GM18517 (cell line): ENCODE results near the gene RAPGEF4.
A peak's percentile ranks its signal among the peaks of the same experiment; 100 is the strongest.
"Not testable (repeated sequence)": the region's sequence is repeated elsewhere in the genome, so short reads cannot be mapped to it uniquely, and the experiment has no call there.

Experiments used
- ATAC-seq: cut with Tn5 transposase; IDR thresholded peaks from one replicate; pipeline ENCODE4 v1.9.1; 2021; ENCODE audit warnings: mild to moderate bottlenecking, moderate library complexity; ENCODE audit not compliant: unreplicated experiment

RAPGEF4 gene

GRCh38 chr2:173087214-173087581, 351.6 kb downstream of the RAPGEF4 start:
- ATAC-seq = no peak

GRCh38 chr2:173087793-173088496, 352.3 kb downstream of the RAPGEF4 start:
- no peak for ATAC-seq

GRCh38 chr2:173090276-173090877, 354.7 kb downstream of the RAPGEF4 start:
- ATAC-seq = no peak

- ATAC-seq = no peak
Observed at GRCh38 chr2:173090973-173091660, 355.5 kb downstream of the RAPGEF4 start.

- no peak for ATAC-seq
Observed at GRCh38 chr2:173091910-173092309, 356.3 kb downstream of the RAPGEF4 start.

GRCh38 chr2:173092844-173093402, 357.3 kb downstream of the RAPGEF4 start:
- no peak for ATAC-seq

- ATAC-seq = not testable (repeated sequence)
Observed at GRCh38 chr2:173093617-173094016, 358.0 kb downstream of the RAPGEF4 start.

- no peak for ATAC-seq
Observed at GRCh38 chr2:173094731-173095130, 359.1 kb downstream of the RAPGEF4 start.

- ATAC-seq = no peak
Observed at GRCh38 chr2:173095356-173095755, 359.7 kb downstream of the RAPGEF4 start.

GRCh38 chr2:173099271-173099670, 363.6 kb downstream of the RAPGEF4 start:
- ATAC-seq = no peak

GRCh38 chr2:173099804-173100203, 364.2 kb downstream of the RAPGEF4 start:
- no peak for ATAC-seq

GRCh38 chr2:173101687-173102086, 366.0 kb downstream of the RAPGEF4 start:
- peak; percentile 72 for ATAC-seq
